ENCODE results near the gene PLEKHG4.

PLEKHG4 gene

DNA sequence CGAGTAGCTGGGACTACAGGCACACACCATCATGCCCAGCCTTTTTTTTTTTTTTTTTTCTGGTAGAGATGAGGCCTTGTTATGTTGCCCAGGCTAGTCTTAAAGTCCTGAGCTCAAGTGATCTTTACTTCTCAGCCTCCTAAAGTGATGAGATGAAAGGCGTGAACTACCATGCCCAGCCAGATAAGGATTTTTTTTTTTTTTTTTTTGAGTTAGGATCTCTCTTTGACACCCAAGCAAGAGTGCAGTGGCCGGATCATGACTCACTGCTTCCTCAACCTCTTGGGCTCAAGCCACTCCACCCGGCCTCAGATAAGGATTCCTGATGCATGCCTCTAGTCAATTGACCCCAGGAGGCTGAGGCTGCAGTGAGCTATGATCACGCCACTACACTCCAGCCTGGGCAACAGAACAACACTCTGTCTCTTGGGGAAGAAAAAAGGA lies 11.2 kb upstream of the PLEKHG4 start:
- H3K36me3 ChIP-seq (ENCODE audit: insufficient read depth, low read length), result no peaks in the 10 kb centered on the region
- no peak overlapping the region for H3K4me2 ChIP-seq (ENCODE audit: insufficient read depth, low read length)

DNA sequence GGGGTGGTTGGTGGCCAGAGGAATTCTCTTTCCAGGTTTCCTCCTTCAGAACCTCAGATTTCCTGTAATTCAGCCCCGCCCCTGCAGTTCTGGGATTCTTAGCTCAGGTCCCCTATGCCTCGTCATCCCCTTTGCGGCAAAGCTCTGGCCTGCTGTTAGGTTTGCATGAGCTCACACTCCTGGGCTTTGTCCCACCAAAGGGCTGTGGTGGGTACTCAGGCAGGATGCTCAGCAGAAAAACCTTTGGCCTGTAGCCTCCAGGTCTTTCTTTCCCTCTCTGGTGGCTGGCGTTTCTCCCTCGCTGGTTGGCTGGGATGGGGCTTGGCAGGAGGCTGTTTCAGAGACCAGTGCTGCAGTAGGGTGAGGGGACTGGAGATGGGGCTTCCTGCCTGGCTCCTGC lies 9.6 kb upstream of the PLEKHG4 start:
- Histone ChIP-seq H2AFZ (ENCODE audit: low read depth, low read length) (no peak overlapping the region), H4K20me1 (ENCODE audit: insufficient read depth, low read length) (no peaks in the 10 kb centered on the region), H3K9me3 (ENCODE audit: insufficient read depth, low read length, severe bottlenecking) (no peaks in the 10 kb centered on the region), H3K27ac (ENCODE audit: low read length) (no peak overlapping the region), H3K27me3 (ENCODE audit: insufficient read depth, low read length, poor library complexity) (peaks cover 13% of the 10 kb centered on the region), H3K9ac (ENCODE audit: low read depth, low read length) (no peak overlapping the region), H3K79me2 (ENCODE audit: insufficient read depth, low read length) (no peaks in the 10 kb centered on the region), H3K4me2 (ENCODE audit: insufficient read depth, low read length) (no peak overlapping the region), H3K4me3 (ENCODE audit: low read depth in 1 of 2, low read length in 2 of 2) (no peak overlapping the region), H3K36me3 (ENCODE audit: insufficient read depth, low read length) (no peaks in the 10 kb centered on the region), H3K4me1 (ENCODE audit: insufficient read depth, low read length) (no peaks in the 10 kb centered on the region)
- no peak for TF ChIP-seq EZH2 (IDR thresholded peaks at IDR 0.05; ENCODE audit: borderline replicate concordance, low read depth, low read length, severe bottlenecking)
- TF ChIP-seq, protein P1, sequence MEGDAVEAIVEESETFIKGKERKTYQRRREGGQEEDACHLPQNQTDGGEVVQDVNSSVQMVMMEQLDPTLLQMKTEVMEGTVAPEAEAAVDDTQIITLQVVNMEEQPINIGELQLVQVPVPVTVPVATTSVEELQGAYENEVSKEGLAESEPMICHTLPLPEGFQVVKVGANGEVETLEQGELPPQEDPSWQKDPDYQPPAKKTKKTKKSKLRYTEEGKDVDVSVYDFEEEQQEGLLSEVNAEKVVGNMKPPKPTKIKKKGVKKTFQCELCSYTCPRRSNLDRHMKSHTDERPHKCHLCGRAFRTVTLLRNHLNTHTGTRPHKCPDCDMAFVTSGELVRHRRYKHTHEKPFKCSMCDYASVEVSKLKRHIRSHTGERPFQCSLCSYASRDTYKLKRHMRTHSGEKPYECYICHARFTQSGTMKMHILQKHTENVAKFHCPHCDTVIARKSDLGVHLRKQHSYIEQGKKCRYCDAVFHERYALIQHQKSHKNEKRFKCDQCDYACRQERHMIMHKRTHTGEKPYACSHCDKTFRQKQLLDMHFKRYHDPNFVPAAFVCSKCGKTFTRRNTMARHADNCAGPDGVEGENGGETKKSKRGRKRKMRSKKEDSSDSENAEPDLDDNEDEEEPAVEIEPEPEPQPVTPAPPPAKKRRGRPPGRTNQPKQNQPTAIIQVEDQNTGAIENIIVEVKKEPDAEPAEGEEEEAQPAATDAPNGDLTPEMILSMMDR (IDR thresholded peaks at IDR 0.05; ENCODE audit: borderline replicate concordance, extremely low read depth, low read length, poor library complexity, severe bottlenecking), result no peak
- ATAC-seq (ENCODE audit: insufficient read depth, low read depth) (no peak), DNase-seq (no peak)

More for the DNA sequence above, 11.2 kb upstream of the PLEKHG4 start:
- no peaks in the 10 kb centered on the region for H4K20me1 ChIP-seq (ENCODE audit: insufficient read depth, low read length)
- TF ChIP-seq EZH2 (IDR thresholded peaks at IDR 0.05; ENCODE audit: borderline replicate concordance, low read depth, low read length, severe bottlenecking), result no peak
- TF ChIP-seq, protein P1 (IDR thresholded peaks at IDR 0.05; ENCODE audit: borderline replicate concordance, extremely low read depth, low read length, poor library complexity, severe bottlenecking), result no peak
- H3K27me3 ChIP-seq (ENCODE audit: insufficient read depth, low read length, poor library complexity), result peaks cover 21% of the 10 kb centered on the region
- no peak overlapping the region for H2AFZ ChIP-seq (ENCODE audit: low read depth, low read length)
- H3K4me3 ChIP-seq (ENCODE audit: low read depth in 1 of 2, low read length in 2 of 2), result no peak overlapping the region
- ATAC-seq (ENCODE audit: insufficient read depth, low read depth) (no peak), DNase-seq (no peak)
- H3K9ac ChIP-seq (ENCODE audit: low read depth, low read length), result no peak overlapping the region
- H3K9me3 ChIP-seq (ENCODE audit: insufficient read depth, low read length, severe bottlenecking), result no peaks in the 10 kb centered on the region
- H3K27ac ChIP-seq (ENCODE audit: low read length), result no peak overlapping the region
- H3K79me2 ChIP-seq (ENCODE audit: insufficient read depth, low read length), result no peaks in the 10 kb centered on the region
- no peaks in the 10 kb centered on the region for H3K4me1 ChIP-seq (ENCODE audit: insufficient read depth, low read length)

- Histone ChIP-seq H3K27ac (ENCODE audit: low read length) (no peak overlapping the region), H3K4me2 (ENCODE audit: insufficient read depth, low read length) (no peak overlapping the region), H4K20me1 (ENCODE audit: insufficient read depth, low read length) (no peaks in the 10 kb centered on the region), H3K4me1 (ENCODE audit: insufficient read depth, low read length) (no peaks in the 10 kb centered on the region), H3K36me3 (ENCODE audit: insufficient read depth, low read length) (no peaks in the 10 kb centered on the region), H3K27me3 (ENCODE audit: insufficient read depth, low read length, poor library complexity) (peaks cover 3% of the 10 kb centered on the region), H3K4me3 (ENCODE audit: low read depth in 1 of 2, low read length in 2 of 2) (no peak overlapping the region), H3K9me3 (ENCODE audit: insufficient read depth, low read length, severe bottlenecking) (no peaks in the 10 kb centered on the region), H3K9ac (ENCODE audit: low read depth, low read length) (no peak overlapping the region), H2AFZ (ENCODE audit: low read depth, low read length) (no peak overlapping the region), H3K79me2 (ENCODE audit: insufficient read depth, low read length) (no peaks in the 10 kb centered on the region)
- ATAC-seq (ENCODE audit: insufficient read depth, low read depth) (no peak), DNase-seq (no peak)
- no peak for TF ChIP-seq EZH2 (IDR thresholded peaks at IDR 0.05; ENCODE audit: borderline replicate concordance, low read depth, low read length, severe bottlenecking)
- TF ChIP-seq, protein P1 (IDR thresholded peaks at IDR 0.05; ENCODE audit: borderline replicate concordance, extremely low read depth, low read length, poor library complexity, severe bottlenecking), result no peak
Measured at GRCh38 chr16:67270931-67271338, 8.4 kb upstream of the PLEKHG4 start.

DNA sequence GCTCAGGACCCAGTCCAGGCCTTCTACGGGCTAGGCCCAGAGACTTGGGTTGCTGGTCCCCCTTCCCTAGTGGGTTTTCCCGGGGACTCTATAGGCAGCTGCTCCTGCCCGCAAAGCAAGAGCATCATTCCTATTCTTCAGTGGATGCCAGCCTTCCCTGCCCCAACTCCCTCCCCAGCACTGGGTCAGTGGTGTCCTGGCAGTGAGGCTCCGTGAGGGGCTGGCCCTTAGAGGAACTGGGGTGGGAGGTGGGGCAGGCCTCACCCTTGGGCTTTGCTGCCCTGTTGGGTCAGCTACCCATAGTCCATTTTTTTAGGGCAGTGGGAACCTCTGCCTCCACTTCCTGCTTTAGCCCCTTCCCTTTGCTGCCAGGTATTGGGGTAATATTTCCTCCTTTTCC lies 7.9 kb upstream of the PLEKHG4 start:
- ATAC-seq (ENCODE audit: insufficient read depth, low read depth) (no peak), DNase-seq (no peak)
- Histone ChIP-seq H3K79me2 (ENCODE audit: insufficient read depth, low read length) (no peaks in the 10 kb centered on the region), H3K9me3 (ENCODE audit: insufficient read depth, low read length, severe bottlenecking) (no peaks in the 10 kb centered on the region), H3K4me2 (ENCODE audit: insufficient read depth, low read length) (no peak overlapping the region), H3K4me1 (ENCODE audit: insufficient read depth, low read length) (no peaks in the 10 kb centered on the region), H3K9ac (ENCODE audit: low read depth, low read length) (no peak overlapping the region), H2AFZ (ENCODE audit: low read depth, low read length) (no peak overlapping the region), H3K36me3 (ENCODE audit: insufficient read depth, low read length) (no peaks in the 10 kb centered on the region), H4K20me1 (ENCODE audit: insufficient read depth, low read length) (no peaks in the 10 kb centered on the region), H3K27me3 (ENCODE audit: insufficient read depth, low read length, poor library complexity) (no peaks in the 10 kb centered on the region), H3K4me3 (ENCODE audit: low read depth in 1 of 2, low read length in 2 of 2) (no peak overlapping the region), H3K27ac (ENCODE audit: low read length) (no peak overlapping the region)
- TF ChIP-seq, protein P1 (IDR thresholded peaks at IDR 0.05; ENCODE audit: borderline replicate concordance, extremely low read depth, low read length, poor library complexity, severe bottlenecking), result no peak
- TF ChIP-seq EZH2 (IDR thresholded peaks at IDR 0.05; ENCODE audit: borderline replicate concordance, low read depth, low read length, severe bottlenecking), result no peak
